ENCODE data around the gene RNF130. TPM values are rescaled to one million over a fixed set of nuclear protein-coding genes. Genes with fewer than 3 reads are reported as not detected.
A peak's percentile ranks its signal among the peaks of the same experiment; 100 is the strongest.

The RNF130 gene
- total and polyA plus RNA-seq, 2 donors (not counting 1 experiment from before 2014, with no cell fraction given): 14.7 to 32.4 TPM

GRCh38 chr5:180093651-180094382, 22.3 kb upstream of the RNF130 start:
- Histone ChIP-seq H3K4me2 (ENCODE audit: extremely low read depth, insufficient read depth, low read length) (no peak overlapping the region), H3K4me1 (ENCODE audit: control insufficient read depth, extremely low read depth, insufficient read depth, low read length) (no peaks in the 10 kb centered on the region), H4K20me1 (ENCODE audit: control insufficient read depth, extremely low read depth, insufficient read depth, low read length) (no peaks in the 10 kb centered on the region), H2AFZ (ENCODE audit: low read length) (no peak overlapping the region), H3K27me3 (ENCODE audit: control insufficient read depth, insufficient read depth, low read length) (no peaks in the 10 kb centered on the region), H3K9ac (ENCODE audit: insufficient read depth, low read length) (no peak overlapping the region), H3K4me3 (replicated peaks in 1 of 4; ENCODE audit: control extremely low read depth in 1 of 4, insufficient read depth in 1 of 4, low read depth in 3 of 4, low read length in 4 of 4) (no peak overlapping the region), H3K79me2 (ENCODE audit: control insufficient read depth, insufficient read depth, low read length) (no peaks in the 10 kb centered on the region), H3K9me3 (ENCODE audit: control insufficient read depth, insufficient read depth, low read depth, low read length) (no peaks in the 10 kb centered on the region), H3K36me3 (ENCODE audit: control insufficient read depth, insufficient read depth, low read length) (no peaks in the 10 kb centered on the region), H3K27ac (ENCODE audit: insufficient read depth, low read length) (no peak overlapping the region)
- DNase-seq (ENCODE audit: low read depth in 2 of 2): no peak
- no peak for TF ChIP-seq CTCF (conservative IDR thresholded peaks at IDR 0.05 in 1 of 2, IDR thresholded peaks at IDR 0.05 in 1 of 2; ENCODE audit: low read depth in 1 of 2, low read length in 2 of 2)
- TF ChIP-seq EZH2 (IDR thresholded peaks at IDR 0.05; ENCODE audit: low read length, missing control alignments): no peak

GRCh38 chr5:180093241-180093640, 21.7 kb upstream of the RNF130 start:
- Histone ChIP-seq H3K4me2 (ENCODE audit: extremely low read depth, insufficient read depth, low read length) (no peak overlapping the region), H3K79me2 (ENCODE audit: control insufficient read depth, insufficient read depth, low read length) (no peaks in the 10 kb centered on the region), H3K9me3 (ENCODE audit: control insufficient read depth, insufficient read depth, low read depth, low read length) (no peaks in the 10 kb centered on the region), H3K4me1 (ENCODE audit: control insufficient read depth, extremely low read depth, insufficient read depth, low read length) (no peaks in the 10 kb centered on the region), H3K9ac (ENCODE audit: insufficient read depth, low read length) (no peak overlapping the region), H3K27ac (ENCODE audit: insufficient read depth, low read length) (no peak overlapping the region), H3K27me3 (ENCODE audit: control insufficient read depth, insufficient read depth, low read length) (no peaks in the 10 kb centered on the region), H4K20me1 (ENCODE audit: control insufficient read depth, extremely low read depth, insufficient read depth, low read length) (no peaks in the 10 kb centered on the region), H3K36me3 (ENCODE audit: control insufficient read depth, insufficient read depth, low read length) (no peaks in the 10 kb centered on the region), H2AFZ (ENCODE audit: low read length) (no peak overlapping the region), H3K4me3 (replicated peaks in 1 of 4; ENCODE audit: control extremely low read depth in 1 of 4, insufficient read depth in 1 of 4, low read depth in 3 of 4, low read length in 4 of 4) (no peak overlapping the region)
- TF ChIP-seq EZH2 (IDR thresholded peaks at IDR 0.05; ENCODE audit: low read length, missing control alignments) (no peak), CTCF (conservative IDR thresholded peaks at IDR 0.05 in 1 of 2, IDR thresholded peaks at IDR 0.05 in 1 of 2; ENCODE audit: low read depth in 1 of 2, low read length in 2 of 2) (no peak)
- no peak for DNase-seq (ENCODE audit: low read depth in 2 of 2)

GRCh38 chr5:180090769-180091546, 19.4 kb upstream of the RNF130 start:
- H3K4me3 ChIP-seq (replicated peaks in 1 of 4; ENCODE audit: control extremely low read depth in 1 of 4, insufficient read depth in 1 of 4, low read depth in 3 of 4, low read length in 4 of 4): peak overlapping the region in 2 of 4 experiments; percentile 14 to 62
- no peaks in the 10 kb centered on the region for H3K36me3 ChIP-seq (ENCODE audit: control insufficient read depth, insufficient read depth, low read length)

More at GRCh38 chr5:180090769-180091546, 19.4 kb upstream of the RNF130 start:
- peak overlapping the region; percentile 64 for H3K4me2 ChIP-seq (ENCODE audit: extremely low read depth, insufficient read depth, low read length)
- no peaks in the 10 kb centered on the region for H3K4me1 ChIP-seq (ENCODE audit: control insufficient read depth, extremely low read depth, insufficient read depth, low read length)
- no peak overlapping the region for H3K27ac ChIP-seq (ENCODE audit: insufficient read depth, low read length)
- DNase-seq (ENCODE audit: low read depth in 2 of 2): peak; percentile 33 to 36
- H3K9me3 ChIP-seq (ENCODE audit: control insufficient read depth, insufficient read depth, low read depth, low read length): no peaks in the 10 kb centered on the region
- H3K79me2 ChIP-seq (ENCODE audit: control insufficient read depth, insufficient read depth, low read length): no peaks in the 10 kb centered on the region
- H2AFZ ChIP-seq (ENCODE audit: low read length): no peak overlapping the region
- peak in 1 of 2 donors; percentile 39 for TF ChIP-seq CTCF (conservative IDR thresholded peaks at IDR 0.05 in 1 of 2, IDR thresholded peaks at IDR 0.05 in 1 of 2; ENCODE audit: low read depth in 1 of 2, low read length in 2 of 2)
- TF ChIP-seq EZH2 (IDR thresholded peaks at IDR 0.05; ENCODE audit: low read length, missing control alignments): no peak
- no peaks in the 10 kb centered on the region for H4K20me1 ChIP-seq (ENCODE audit: control insufficient read depth, extremely low read depth, insufficient read depth, low read length)
- no peak overlapping the region for H3K9ac ChIP-seq (ENCODE audit: insufficient read depth, low read length)
- H3K27me3 ChIP-seq (ENCODE audit: control insufficient read depth, insufficient read depth, low read length): no peaks in the 10 kb centered on the region

Data from fibroblast of lung (primary cell).